H1 (cell line): ENCODE measurements around the gene MCFD2. TPM values are rescaled to one million over a fixed set of nuclear protein-coding genes. Genes with fewer than 3 reads are reported as not detected.
"Not testable (repeated sequence)": the region's sequence is repeated elsewhere in the genome, so short reads cannot be mapped to it uniquely, and the experiment has no call there.

Experiments used
- CTCF ChIA-PET: fragments of 300-600 bp; sonication (Branson Sonifier 250); formaldehyde crosslinking; loops from one replicate; lab custom pipeline; 2021; ENCODE audit not compliant: partially characterized antibody; lab: Charles Lee
- POLR2A ChIA-PET: fragments of 300-600 bp; sonication (Branson Sonifier 250); formaldehyde crosslinking; loops from one replicate; lab custom pipeline; 2021; ENCODE audit warnings: inconsistent platforms; ENCODE audit not compliant: partially characterized antibody; lab: Charles Lee
- DNase-seq, 2 experiments: peaks; one replicate each; pipeline versions ENCODE4 v3.0.0 to v3.0.0-alpha.2; 2010 to 2022; ENCODE audit warnings: low spot score in 2 of 2, low read depth in 1 of 2, mixed read lengths in 1 of 2
- FAIRE-seq: peaks from 2 replicates; lab custom pipeline; 2011; peaks lifted over from hg19 to GRCh38; lab: Jason Lieb, UNC
- H2AFZ ChIP-seq: 2 replicates; pipeline ENCODE4 v1.8.1; 2012; ENCODE audit warnings: low read length, inconsistent platforms
- H2AK5ac ChIP-seq: 2 replicates; pipeline ENCODE4 v1.6.1; 2013; ENCODE audit warnings: low read depth, low read length
- H2BK120ac ChIP-seq: replicated peaks from 2 replicates; pipeline ENCODE3; 2013; ENCODE audit warnings: low read depth, low read length, inconsistent platforms
- H2BK12ac ChIP-seq: 2 replicates; pipeline ENCODE4 v1.6.1; 2013; ENCODE audit warnings: low read depth, low read length
- H2BK15ac ChIP-seq: 2 replicates; pipeline ENCODE4 v1.6.1; 2013; ENCODE audit warnings: low read length
- H2BK20ac ChIP-seq: 2 replicates; pipeline ENCODE4 v1.6.1; 2013; ENCODE audit warnings: low read length
- H2BK5ac ChIP-seq: 2 replicates; pipeline ENCODE4 v1.6.1; 2013; ENCODE audit warnings: low read depth, low read length
- H3K14ac ChIP-seq: 2 replicates; pipeline ENCODE4 v1.6.1; 2013; ENCODE audit warnings: inconsistent platforms; ENCODE audit not compliant: insufficient read length
- H3K18ac ChIP-seq: 2 replicates; pipeline ENCODE4 v1.6.1; 2013; ENCODE audit warnings: low read length; ENCODE audit errors: extremely low read depth
- H3K23ac ChIP-seq: 2 replicates; pipeline ENCODE4 v1.6.1; 2013; ENCODE audit warnings: inconsistent platforms; ENCODE audit not compliant: insufficient read length
- H3K23me2 ChIP-seq: 2 replicates; pipeline ENCODE4 v1.6.1; 2013; ENCODE audit warnings: low read depth, low read length
- H3K27ac ChIP-seq: 2 replicates; pipeline ENCODE4 v1.6.1; 2011; ENCODE audit warnings: low read depth, low read length, inconsistent platforms
- H3K27me3 ChIP-seq, 4 experiments: replicated peaks in 1 of 4; 1 replicate in 1 of 4; 2 replicates in 3 of 4; pipeline versions ENCODE4 v1.6.1 to v1.8.1; 2011 to 2013; ENCODE audit warnings: low read length in 3 of 4, mild to moderate bottlenecking in 3 of 4, inconsistent platforms in 2 of 4, mixed read lengths in 2 of 4, moderate library complexity in 1 of 4; ENCODE audit not compliant: control insufficient read depth in 3 of 4, insufficient read depth in 3 of 4; ENCODE audit errors: extremely low read depth in 1 of 4
- H3K36me3 ChIP-seq, 4 experiments: 2 replicates each; pipeline versions ENCODE4 v1.6.1 to v1.8.1; 2011 to 2013; ENCODE audit warnings: mild to moderate bottlenecking in 4 of 4, low read length in 3 of 4, moderate library complexity in 2 of 4, control low read depth in 1 of 4, inconsistent platforms in 1 of 4; ENCODE audit not compliant: insufficient read depth in 4 of 4, control insufficient read depth in 2 of 4
- H3K4ac ChIP-seq: replicated peaks from 2 replicates; pipeline ENCODE3; 2013; ENCODE audit warnings: low read length, low read depth, mixed read lengths, inconsistent platforms; ENCODE audit not compliant: insufficient read length
- H3K4me1 ChIP-seq, 4 experiments: replicated peaks in 1 of 4; 1 replicate in 1 of 4; 2 replicates in 3 of 4; pipeline versions ENCODE4 v1.6.1 to v1.8.1; 2011 to 2013; ENCODE audit warnings: low read length in 3 of 4, inconsistent platforms in 2 of 4, mixed read lengths in 1 of 4; ENCODE audit not compliant: insufficient read depth in 4 of 4, control insufficient read depth in 3 of 4
- H3K4me2 ChIP-seq, 2 experiments: 2 replicates each; pipeline versions ENCODE4 v1.6.1 to v1.8.1; 2011 to 2013; ENCODE audit warnings: low read depth in 2 of 2, low read length in 2 of 2, control low read depth in 1 of 2, inconsistent platforms in 1 of 2, mild to moderate bottlenecking in 1 of 2; ENCODE audit not compliant: insufficient read depth in 1 of 2
- H3K4me3 ChIP-seq, 4 experiments: fragments of 200-600, 300-600 bp in 1 of 4; sonication (generic), shearing (Covaris generic), sonication (Bioruptor Twin) in 1 of 4; 2 replicates each; pipeline versions ENCODE4 v1.5.1 to v1.8.1; 2011 to 2016; ENCODE audit warnings: low read length in 4 of 4, low read depth in 3 of 4, control low read depth in 2 of 4, inconsistent platforms in 2 of 4, mild to moderate bottlenecking in 2 of 4, mixed read lengths in 1 of 4, moderate library complexity in 1 of 4; ENCODE audit not compliant: insufficient read depth in 2 of 4; ENCODE audit errors: extremely low read depth in 1 of 4
- H3K56ac ChIP-seq: replicated peaks from 2 replicates; pipeline ENCODE3; 2013; ENCODE audit warnings: low read depth, mild to moderate bottlenecking, mixed read lengths, low read length, inconsistent platforms; ENCODE audit not compliant: insufficient read length
- H3K79me1 ChIP-seq: 2 replicates; pipeline ENCODE4 v1.6.1; 2013; ENCODE audit warnings: low read depth, low read length, control low read depth
- H3K79me2 ChIP-seq, 2 experiments: 2 replicates each; pipeline versions ENCODE4 v1.6.1 to v1.8.1; 2012 to 2013; ENCODE audit warnings: low read length in 2 of 2, mild to moderate bottlenecking in 2 of 2, inconsistent platforms in 1 of 2; ENCODE audit not compliant: insufficient read depth in 2 of 2, control insufficient read depth in 1 of 2
- H3K9ac ChIP-seq, 4 experiments: replicated peaks in 1 of 4; 1 replicate in 1 of 4; 2 replicates in 3 of 4; pipeline versions ENCODE4 v1.6.1 to v1.8.1; 2011 to 2013; ENCODE audit warnings: low read depth in 3 of 4, low read length in 3 of 4, control low read depth in 2 of 4, mild to moderate bottlenecking in 2 of 4, moderate library complexity in 2 of 4, inconsistent platforms in 1 of 4; ENCODE audit errors: extremely low read depth in 1 of 4
- H3K9me3 ChIP-seq, 2 experiments: 2 replicates each; pipeline versions ENCODE4 v1.6.1 to v1.8.1; 2012 to 2013; ENCODE audit warnings: mild to moderate bottlenecking in 2 of 2, moderate library complexity in 2 of 2, control low read depth in 1 of 2, inconsistent platforms in 1 of 2, low read depth in 1 of 2, low read length in 1 of 2, mixed read lengths in 1 of 2; ENCODE audit not compliant: insufficient read depth in 2 of 2
- H4K20me1 ChIP-seq, 2 experiments: replicated peaks in 1 of 2; 2 replicates each; pipeline versions ENCODE3 to v1.8.1; 2011 to 2013; ENCODE audit warnings: inconsistent platforms in 2 of 2, low read length in 2 of 2, mild to moderate bottlenecking in 1 of 2; ENCODE audit not compliant: insufficient read depth in 2 of 2, control insufficient read depth in 1 of 2
- H4K5ac ChIP-seq: 2 replicates; pipeline ENCODE4 v1.6.1; 2013; ENCODE audit warnings: low read length, low read depth, mixed read lengths, inconsistent platforms; ENCODE audit not compliant: insufficient read length
- H4K8ac ChIP-seq: 2 replicates; pipeline ENCODE4 v1.8.0; 2013; ENCODE audit warnings: mild to moderate bottlenecking, moderate library complexity, low read length, inconsistent platforms; ENCODE audit not compliant: insufficient read depth; ENCODE audit errors: extremely low read depth
- H4K91ac ChIP-seq: replicated peaks from 2 replicates; pipeline ENCODE3; 2013; ENCODE audit warnings: low read length, mixed read lengths, inconsistent platforms; ENCODE audit not compliant: insufficient read length
- WGBS, 2 experiments: shearing (Covaris generic) in 1 of 2; methylation state at CpG; one replicate each; pipeline versions ENCODE4 v1.1.6 to v1.1.7; 2013 to 2015; ENCODE audit warnings: low lambda C conversion rate in 2 of 2, mixed read lengths in 2 of 2, inconsistent platforms in 1 of 2, low coverage in 1 of 2, missing lambda C conversion rate in 1 of 2; ENCODE audit not compliant: insufficient replicate concordance in 2 of 2, insufficient coverage in 1 of 2, insufficient read length in 1 of 2; ENCODE audit errors: extremely low coverage in 1 of 2, missing lambda C conversion rate in 1 of 2; 5-methylcytosine and 5-hydroxymethylcytosine counted together
- polyA plus RNA-seq, 7 experiments: library from polyadenylated mRNA; depleted of rRNA in 3 of 7; stranded (reverse) in 5 of 7; unstranded in 2 of 7; fragments of >200 nt in 5 of 7; fragments of 200-250 nt in 2 of 7; gene quantifications; 1 replicate in 5 of 7; 2 replicates in 1 of 7; 4 replicates in 1 of 7; pipeline versions ENCODE4 v1.2.1 to v1.2.3, GENCODE V29; 2011 to 2013; ENCODE audit warnings: missing spikeins in 2 of 7, mixed read lengths in 2 of 7
- total RNA-seq: library from RNA; stranded (reverse); fragmentation: NEBNext Ultra II Directional; extraction: Animal tissue kit (Norgen Biotek cat#: 25700); gene quantifications from 2 replicates; pipeline ENCODE4 v1.2.1, GENCODE V29; 2021

The MCFD2 gene
- total and polyA plus RNA-seq, 2 of the 8 experiments (the other 6 are each of a cell fraction or from before 2014, with no cell fraction given): 35.2 to 76.2 TPM

DNA sequence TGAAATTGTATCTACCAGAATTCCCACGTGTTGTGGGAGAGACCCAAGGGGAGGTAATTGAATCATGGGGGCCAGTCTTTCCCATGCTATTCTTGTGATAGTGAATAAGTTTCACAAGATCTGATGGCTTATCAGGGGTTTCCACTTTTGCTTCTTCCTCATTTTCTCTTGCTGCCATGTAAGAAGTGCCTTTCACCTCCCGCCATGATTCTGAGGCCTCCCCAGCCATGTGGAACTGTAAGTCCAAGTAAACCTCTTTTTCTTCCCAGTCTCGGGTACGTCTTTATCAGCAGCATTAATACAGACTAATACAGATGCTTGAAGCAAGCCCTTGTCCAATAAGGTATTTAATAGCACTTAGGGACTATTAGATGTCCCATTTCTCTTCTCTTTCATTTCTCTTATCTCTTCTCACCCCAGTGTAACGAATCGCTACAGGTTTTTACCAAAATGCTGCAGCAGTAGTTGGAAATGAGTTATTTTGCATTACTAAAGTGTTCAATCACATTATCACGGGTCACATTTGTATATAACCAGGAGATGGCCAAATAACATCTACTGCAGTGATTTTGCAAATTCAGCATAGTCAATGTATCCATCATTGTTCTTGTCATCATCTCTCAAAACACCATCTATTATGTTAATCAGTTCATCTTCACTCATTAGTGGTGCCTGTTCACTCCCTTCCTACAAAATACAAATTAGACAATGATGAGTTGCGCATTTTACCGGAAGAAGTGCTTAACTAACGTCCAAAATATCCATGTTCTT is 10.5 kb downstream of the MCFD2 start:
- peaks cover 6 to 36% (median 33%) of the 10 kb centered on the region in 4 experiments for H3K36me3 ChIP-seq
- H3K4me1 ChIP-seq, H2BK5ac ChIP-seq, H3K27me3 ChIP-seq, FAIRE-seq, H3K9ac ChIP-seq, CTCF ChIA-PET, H3K27ac ChIP-seq, H3K23me2 ChIP-seq, H3K79me2 ChIP-seq, H4K91ac ChIP-seq, H3K9me3 ChIP-seq, DNase-seq, H3K4ac ChIP-seq, H2BK15ac ChIP-seq, H4K5ac ChIP-seq, H2BK12ac ChIP-seq, H3K4me3 ChIP-seq, H2AFZ ChIP-seq, H3K23ac ChIP-seq, H3K4me2 ChIP-seq, H3K18ac ChIP-seq, H2BK20ac ChIP-seq, H2BK120ac ChIP-seq, H3K79me1 ChIP-seq, H4K20me1 ChIP-seq, H2AK5ac ChIP-seq, H3K14ac ChIP-seq, H3K56ac ChIP-seq, H4K8ac ChIP-seq: not testable (repeated sequence)
- POLR2A ChIA-PET: interaction anchor here (1.4 to 1.6 kb wide), 2 partner anchors 9 to 10 kb away, joined by 3 to 4 read pairs; no protein-coding TSS in a partner anchor
- WGBS, 2 experiments: 88% methylated on average over 10 of the region's 10 CpGs; no CpG with 5 or more reads in 1 of the 2 experiments
